Type B pancreatic cell (in vitro differentiated cells): Measurements from ENCODE around the gene ESR1. TPM values are rescaled to one million over a fixed set of nuclear protein-coding genes. Genes with fewer than 3 reads are reported as not detected.

Source experiments
- DNase-seq: peaks from one replicate; pipeline ENCODE4 v3.0.0; 2021; ENCODE audit warnings: mixed read lengths; ENCODE audit not compliant: unreplicated experiment; ENCODE audit errors: extremely low spot score
- H3K27ac Mint-ChIP-seq: 2 replicates; pipeline ENCODE4 v1.8.0; 2021; ENCODE audit warnings: mild to moderate bottlenecking, mixed read lengths
- H3K27me3 Mint-ChIP-seq: 2 replicates; pipeline ENCODE4 v1.8.0; 2021; ENCODE audit warnings: mixed read lengths
- H3K36me3 Mint-ChIP-seq: 2 replicates; pipeline ENCODE4 v1.8.0; 2021; ENCODE audit warnings: mixed read lengths
- H3K4me1 Mint-ChIP-seq: one replicate; pipeline ENCODE4 v1.8.0; 2021; ENCODE audit warnings: mixed read lengths; ENCODE audit not compliant: unreplicated experiment
- H3K4me3 Mint-ChIP-seq: 2 replicates; pipeline ENCODE4 v1.8.0; 2021; ENCODE audit warnings: mild to moderate bottlenecking, mixed read lengths
- H3K9me3 Mint-ChIP-seq: 2 replicates; pipeline ENCODE4 v1.8.0; 2021; ENCODE audit warnings: mixed read lengths
- total RNA-seq: library from RNA; stranded (reverse); gene quantifications from 2 replicates; pipeline ENCODE4 v1.2.1, GENCODE V29; 2021; ENCODE audit warnings: low replicate concordance
- TF ChIP-seq, protein P1 (sequence below): fragments of 200-600 bp; sonication (generic); conservative IDR thresholded peaks from 2 replicates; pipeline ENCODE4 v1.5.0; 2021; ENCODE audit warnings: antibody characterized with exemption, mild to moderate bottlenecking

ESR1 gene
- total RNA-seq, 1 donor from 2014 or later = 0.24 TPM

DNA sequence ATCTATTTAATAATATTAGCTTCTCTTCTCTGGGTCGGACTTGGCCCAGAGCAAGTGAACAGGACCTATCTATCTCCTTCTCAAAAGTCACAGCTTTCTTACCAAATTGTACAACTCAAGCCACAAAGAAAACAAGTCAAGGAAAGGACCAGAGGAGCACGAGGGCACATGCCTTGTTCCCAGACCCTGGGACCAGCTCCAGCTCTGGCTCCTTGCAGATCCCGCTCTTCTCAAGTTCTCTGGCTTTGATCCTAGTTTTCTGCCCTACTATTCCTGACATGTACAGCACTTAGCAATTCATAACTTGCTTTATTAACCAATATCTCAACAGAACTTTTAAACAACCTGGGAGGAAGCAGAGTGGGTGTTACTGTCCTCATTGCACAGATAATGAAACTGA, 185.9 kb downstream of the ESR1 start:
- Mint-ChIP-seq H3K4me1 (no peaks in the 10 kb centered on the region), H3K9me3 (no peaks in the 10 kb centered on the region), H3K4me3 (no peak overlapping the region), H3K27ac (no peak overlapping the region), H3K36me3 (no peaks in the 10 kb centered on the region), H3K27me3 (peaks cover 20% of the 10 kb centered on the region)
- no peak for DNase-seq
- TF ChIP-seq, protein P1, sequence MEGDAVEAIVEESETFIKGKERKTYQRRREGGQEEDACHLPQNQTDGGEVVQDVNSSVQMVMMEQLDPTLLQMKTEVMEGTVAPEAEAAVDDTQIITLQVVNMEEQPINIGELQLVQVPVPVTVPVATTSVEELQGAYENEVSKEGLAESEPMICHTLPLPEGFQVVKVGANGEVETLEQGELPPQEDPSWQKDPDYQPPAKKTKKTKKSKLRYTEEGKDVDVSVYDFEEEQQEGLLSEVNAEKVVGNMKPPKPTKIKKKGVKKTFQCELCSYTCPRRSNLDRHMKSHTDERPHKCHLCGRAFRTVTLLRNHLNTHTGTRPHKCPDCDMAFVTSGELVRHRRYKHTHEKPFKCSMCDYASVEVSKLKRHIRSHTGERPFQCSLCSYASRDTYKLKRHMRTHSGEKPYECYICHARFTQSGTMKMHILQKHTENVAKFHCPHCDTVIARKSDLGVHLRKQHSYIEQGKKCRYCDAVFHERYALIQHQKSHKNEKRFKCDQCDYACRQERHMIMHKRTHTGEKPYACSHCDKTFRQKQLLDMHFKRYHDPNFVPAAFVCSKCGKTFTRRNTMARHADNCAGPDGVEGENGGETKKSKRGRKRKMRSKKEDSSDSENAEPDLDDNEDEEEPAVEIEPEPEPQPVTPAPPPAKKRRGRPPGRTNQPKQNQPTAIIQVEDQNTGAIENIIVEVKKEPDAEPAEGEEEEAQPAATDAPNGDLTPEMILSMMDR = no peak

DNA sequence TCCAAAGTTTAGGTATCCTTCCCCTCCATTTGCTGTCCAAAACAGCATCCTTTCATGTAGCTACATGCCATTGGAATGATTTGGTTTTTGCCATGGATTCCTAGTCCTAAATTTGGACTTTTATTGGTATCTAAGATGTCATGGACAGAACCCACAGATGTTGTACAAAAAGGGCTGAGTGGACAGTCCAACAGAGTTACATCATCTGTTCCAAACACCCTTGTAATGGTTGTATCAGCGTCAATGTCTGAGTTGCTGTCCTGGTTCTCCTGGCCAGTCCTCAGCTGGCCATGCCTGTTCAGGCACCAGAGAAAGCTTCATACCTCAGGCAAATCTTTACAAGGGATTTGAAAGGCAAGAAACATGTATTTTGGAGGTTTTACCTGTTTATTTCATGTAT, 191.3 kb downstream of the ESR1 start:
- no peak for DNase-seq
- H3K4me1 Mint-ChIP-seq = no peaks in the 10 kb centered on the region
- TF ChIP-seq, protein P1 = no peak
- H3K36me3 Mint-ChIP-seq = no peaks in the 10 kb centered on the region
- H3K27me3 Mint-ChIP-seq = peaks cover 13% of the 10 kb centered on the region
- no peak overlapping the region for H3K27ac Mint-ChIP-seq
- H3K4me3 Mint-ChIP-seq = no peak overlapping the region
- H3K9me3 Mint-ChIP-seq = no peaks in the 10 kb centered on the region

DNA sequence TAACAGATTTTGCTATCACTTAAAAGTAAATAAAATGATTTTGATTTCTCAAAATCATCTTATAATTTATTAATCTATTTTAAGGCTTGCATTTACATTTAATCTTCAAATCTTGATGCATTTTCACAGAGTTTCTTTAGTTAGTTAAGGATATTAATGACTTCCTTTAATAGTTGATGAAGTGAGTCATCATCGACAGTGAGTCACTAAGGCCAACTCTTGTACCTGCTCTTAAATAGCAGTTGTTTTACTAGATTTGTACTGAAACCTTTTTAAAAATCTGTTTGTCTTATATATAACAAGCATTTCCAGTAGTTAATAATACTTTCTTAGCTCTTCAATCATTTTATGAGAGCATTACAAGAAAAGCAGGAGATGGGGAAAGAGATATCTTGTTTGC, 191.7 kb downstream of the ESR1 start:
- no peaks in the 10 kb centered on the region for H3K4me1 Mint-ChIP-seq
- peaks cover 13% of the 10 kb centered on the region for H3K27me3 Mint-ChIP-seq
- H3K4me3 Mint-ChIP-seq = no peak overlapping the region
- H3K9me3 Mint-ChIP-seq = no peaks in the 10 kb centered on the region
- H3K27ac Mint-ChIP-seq = no peak overlapping the region
- TF ChIP-seq, protein P1 = no peak
- no peaks in the 10 kb centered on the region for H3K36me3 Mint-ChIP-seq
- no peak for DNase-seq

DNA sequence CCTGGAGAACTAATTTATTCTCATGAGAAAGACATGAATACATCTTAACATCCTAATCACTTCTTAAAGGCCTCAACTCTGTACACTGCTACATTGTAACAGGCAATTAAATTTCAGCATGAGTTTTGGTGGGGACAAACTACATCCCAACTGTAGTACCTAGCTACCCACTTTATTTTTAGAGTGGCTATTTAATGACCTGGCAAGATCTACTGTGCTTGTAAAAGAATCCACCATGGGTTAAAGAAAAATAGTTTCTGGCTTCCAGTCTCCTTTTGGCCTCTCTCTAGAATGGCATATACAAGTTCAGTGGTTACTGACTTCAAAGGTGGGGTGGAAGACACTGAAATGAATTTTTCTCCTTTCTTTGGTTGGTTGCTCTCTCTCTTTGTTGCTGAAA, 193.9 kb downstream of the ESR1 start:
- no peaks in the 10 kb centered on the region for H3K36me3 Mint-ChIP-seq
- TF ChIP-seq, protein P1 = no peak

DNA sequence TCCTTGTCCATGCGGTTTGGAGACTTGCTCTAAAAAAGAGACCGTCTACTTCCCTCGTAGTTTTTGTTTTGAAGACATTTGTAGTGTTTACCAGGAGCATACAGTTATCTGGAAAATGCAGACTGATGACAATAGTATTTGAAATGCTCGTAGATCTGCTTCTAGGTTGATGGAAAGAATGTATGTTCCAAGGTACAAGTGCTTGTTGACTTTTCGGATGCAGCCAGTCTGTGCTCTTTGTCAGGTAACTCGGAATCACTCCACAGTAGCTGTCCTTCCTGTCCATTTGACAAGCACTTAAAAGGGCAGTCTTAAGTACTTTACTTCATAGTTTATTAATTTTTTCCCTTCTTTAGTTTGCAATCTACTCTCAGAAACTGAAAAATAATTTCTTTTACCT, 194.8 kb downstream of the ESR1 start:
- H3K4me1 Mint-ChIP-seq = no peaks in the 10 kb centered on the region
- H3K9me3 Mint-ChIP-seq = no peaks in the 10 kb centered on the region
- no peak overlapping the region for H3K27ac Mint-ChIP-seq
- DNase-seq = no peak
- no peaks in the 10 kb centered on the region for H3K36me3 Mint-ChIP-seq
- TF ChIP-seq, protein P1 = no peak
- peaks cover 7% of the 10 kb centered on the region for H3K27me3 Mint-ChIP-seq
- H3K4me3 Mint-ChIP-seq = no peak overlapping the region

More for the DNA sequence above, 193.9 kb downstream of the ESR1 start:
- DNase-seq = no peak
- H3K9me3 Mint-ChIP-seq = no peaks in the 10 kb centered on the region
- peaks cover 8% of the 10 kb centered on the region for H3K27me3 Mint-ChIP-seq
- no peak overlapping the region for H3K4me3 Mint-ChIP-seq
- H3K27ac Mint-ChIP-seq = no peak overlapping the region
- H3K4me1 Mint-ChIP-seq = no peaks in the 10 kb centered on the region

DNA sequence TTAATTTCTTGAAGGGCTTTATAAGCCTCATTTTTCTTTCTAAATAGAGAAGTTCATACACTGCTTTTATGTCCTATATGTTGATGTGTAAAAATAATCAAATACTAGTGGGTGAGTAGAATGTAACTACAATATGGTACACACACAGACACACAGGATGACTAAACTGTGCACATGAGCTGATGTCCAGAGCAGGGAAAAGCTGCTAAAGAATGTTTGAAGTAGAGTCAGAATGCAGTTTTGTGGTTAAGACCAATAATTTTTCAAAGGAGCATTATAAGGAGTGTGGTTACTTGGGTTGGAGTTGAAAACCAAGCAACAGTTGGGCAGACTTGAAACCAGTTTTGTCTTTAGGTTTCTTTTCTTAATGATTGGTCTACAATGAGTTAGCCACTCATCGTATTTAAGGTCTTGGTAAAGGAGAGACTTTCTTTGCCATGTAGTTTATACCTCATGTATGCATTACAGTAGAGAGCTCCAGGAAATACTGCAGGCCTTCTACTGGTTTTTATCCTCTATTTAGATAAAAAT, 196.6 kb downstream of the ESR1 start:
- no peaks in the 10 kb centered on the region for H3K9me3 Mint-ChIP-seq
- H3K27me3 Mint-ChIP-seq = peaks cover 7% of the 10 kb centered on the region
- H3K36me3 Mint-ChIP-seq = no peaks in the 10 kb centered on the region
- H3K27ac Mint-ChIP-seq = no peak overlapping the region
- no peak for DNase-seq
- no peaks in the 10 kb centered on the region for H3K4me1 Mint-ChIP-seq
- H3K4me3 Mint-ChIP-seq = no peak overlapping the region
- TF ChIP-seq, protein P1 = no peak
